Breast epithelium (tissue), 4 donors: Measurements from ENCODE around the gene PPP1R37. TPM values are rescaled to one million over a fixed set of nuclear protein-coding genes. Genes with fewer than 3 reads are reported as not detected.

Experiments used
- DNase-seq, 2 donors: peaks; one replicate each; pipeline ENCODE4 v3.0.0-alpha.2; 2019; ENCODE audit warnings: low spot score in 2 of 2
- H3K27ac ChIP-seq, 2 donors: fragments of 200-600 bp; sonication (generic) in 1 of 2; one replicate each; pipeline ENCODE4 v1.5.1; 2016 to 2019; ENCODE audit warnings: mild to moderate bottlenecking in 1 of 2
- H3K27me3 ChIP-seq, 2 donors: fragments of 200-600 bp; sonication (generic) in 1 of 2; one replicate each; pipeline versions ENCODE4 v1.5.1 to v1.6.0; 2017 to 2019; ENCODE audit warnings: control low read depth in 1 of 2, mild to moderate bottlenecking in 1 of 2
- H3K36me3 ChIP-seq: fragments of 200-600 bp; one replicate; pipeline ENCODE4 v1.5.1; 2019
- H3K4me1 ChIP-seq, 2 donors: fragments of 200-600 bp; sonication (generic); one replicate each; pipeline ENCODE4 v1.5.1; 2016 to 2019; ENCODE audit warnings: control low read depth in 1 of 2
- H3K4me3 ChIP-seq, 3 donors: fragments of 200-600 bp; sonication (generic); 1 replicate in 2 of 3; 2 replicates in 1 of 3; pipeline ENCODE4 v1.5.1; 2016 to 2019; ENCODE audit warnings: mild to moderate bottlenecking in 3 of 3, moderate library complexity in 2 of 3
- H3K9me3 ChIP-seq, 2 donors: fragments of 200-600 bp; sonication (generic) in 1 of 2; one replicate each; pipeline ENCODE4 v1.5.1; 2016 to 2019; ENCODE audit warnings: control low read depth in 1 of 2
- CTCF ChIP-seq, 3 donors: fragments of 450-650 bp; IDR thresholded peaks; one replicate each; pipeline ENCODE4 v1.5.1; 2016 to 2017; ENCODE audit warnings: antibody characterized with exemption in 3 of 3, mild to moderate bottlenecking in 3 of 3, moderate library complexity in 3 of 3
- POLR2A ChIP-seq: fragments of 450-650 bp; IDR thresholded peaks from one replicate; pipeline ENCODE4 v1.6.1; 2016; ENCODE audit warnings: antibody characterized with exemption, mild to moderate bottlenecking, moderate library complexity
- POLR2AphosphoS5 ChIP-seq, 3 donors: sonication (generic); formaldehyde crosslinking; IDR thresholded peaks; one replicate each; pipeline ENCODE4 v1.6.1; 2017; ENCODE audit warnings: antibody characterized with exemption in 3 of 3
- intact Hi-C: fragments of 100-400 bp; cut with DNase I; formaldehyde crosslinking; loops from one replicate; pipeline ENCODE4 v1.15.1; 2023; ENCODE audit warnings: low total_unique reads
- total RNA-seq, 3 donors: library from RNA; depleted of rRNA; stranded (reverse); fragments of >200 nt; gene quantifications; one replicate each; pipeline ENCODE4 v1.1.0, GENCODE V29; 2016

PPP1R37 gene
- total RNA-seq, 3 donors from 2014 or later, result 18.6 to 50.8 (median 33.8) TPM

- intact Hi-C loops, result no loop called here
- H3K27me3 ChIP-seq, result peaks cover 2 to 8% of the 10 kb centered on the region in 2 donors
Measured at GRCh38 chr19:45151320-45151719, 58.3 kb downstream of the PPP1R37 start.

GRCh38 chr19:45151821-45152503, 59.0 kb downstream of the PPP1R37 start:
- Histone ChIP-seq H3K4me3 (peak overlapping the region in 2 of 3 donors; percentile 46 to 64), H3K27me3 (peaks cover 2 to 8% of the 10 kb centered on the region in 2 donors), H3K27ac (no peak overlapping the region), H3K36me3 (no peaks in the 10 kb centered on the region), H3K4me1 (peaks cover 19% of the 10 kb centered on the region in 2 donors), H3K9me3 (no peaks in the 10 kb centered on the region)
- TF ChIP-seq POLR2A (no peak), CTCF (IDR thresholded peaks at IDR 0.05) (no peak), POLR2AphosphoS5 (IDR thresholded peaks at IDR 0.05) (no peak)
- intact Hi-C loops, result no loop called here
- DNase-seq, result no peak

More at GRCh38 chr19:45151320-45151719, 58.3 kb downstream of the PPP1R37 start:
- H3K36me3 ChIP-seq, result no peaks in the 10 kb centered on the region
- TF ChIP-seq POLR2A (no peak), CTCF (IDR thresholded peaks at IDR 0.05) (no peak), POLR2AphosphoS5 (IDR thresholded peaks at IDR 0.05) (no peak)
- no peak for DNase-seq
- no peak overlapping the region for H3K4me3 ChIP-seq
- no peaks in the 10 kb centered on the region for H3K9me3 ChIP-seq
- H3K27ac ChIP-seq, result no peak overlapping the region
- H3K4me1 ChIP-seq, result peaks cover 19% of the 10 kb centered on the region in 2 donors

DNA sequence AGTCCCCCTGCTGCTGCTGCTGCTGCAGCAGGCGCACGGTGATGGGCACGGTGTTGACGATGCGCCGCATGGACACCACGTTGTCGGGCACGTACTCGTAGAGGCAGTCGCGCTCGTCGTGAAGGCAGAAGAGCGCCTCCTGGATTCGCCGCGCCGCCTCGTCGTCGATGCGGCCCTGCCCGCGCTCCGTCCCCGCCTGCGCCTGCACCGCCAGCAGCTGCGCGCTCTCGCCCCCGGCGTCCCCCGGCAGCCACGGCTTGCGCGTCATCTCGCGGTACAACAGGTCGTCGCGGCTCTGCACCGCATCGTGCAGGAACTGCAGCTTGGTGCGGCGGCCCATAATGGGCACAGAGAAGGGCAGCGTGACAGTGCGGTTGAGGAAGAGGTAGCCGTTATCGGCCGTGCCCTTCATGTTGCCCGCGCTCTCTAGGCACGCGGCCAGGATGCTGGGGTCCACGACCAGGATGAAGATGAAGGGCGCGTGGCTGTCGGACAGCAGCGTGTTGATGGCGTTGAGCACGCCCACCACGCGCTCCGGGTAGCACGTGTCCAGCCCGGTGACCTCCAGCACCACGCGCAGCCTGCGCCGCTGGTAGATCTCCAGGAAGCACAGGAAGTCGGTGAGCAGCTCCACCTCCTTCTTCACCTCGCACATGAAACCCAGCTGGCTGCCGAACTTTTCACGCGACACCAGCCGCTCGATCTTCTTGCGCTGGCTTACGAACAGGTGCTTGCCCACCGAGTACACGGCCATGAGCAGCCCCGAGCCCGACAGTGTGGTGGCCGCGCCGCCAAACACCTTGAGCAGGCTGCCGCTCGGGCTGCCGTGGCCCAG, 59.7 kb downstream of the PPP1R37 start:
- peak in 1 of 2 donors; percentile 50 for DNase-seq
- TF ChIP-seq CTCF (IDR thresholded peaks at IDR 0.05), result no peak
- TF ChIP-seq POLR2A, result no peak
- TF ChIP-seq POLR2AphosphoS5 (IDR thresholded peaks at IDR 0.05), result peak in 1 of 3 donors; percentile 44

GRCh38 chr19:45153339-45154063, 60.5 kb downstream of the PPP1R37 start:
- intact Hi-C loops, result no loop called here
- H3K4me3 ChIP-seq, result peak overlapping the region; percentile 18 to 64 (median 46)
- peak overlapping the region in 1 of 2 donors; percentile 9 for H3K27ac ChIP-seq
- H3K36me3 ChIP-seq, result no peaks in the 10 kb centered on the region
- TF ChIP-seq POLR2A (no peak), CTCF (IDR thresholded peaks at IDR 0.05) (no peak), POLR2AphosphoS5 (IDR thresholded peaks at IDR 0.05) (no peak)
- H3K9me3 ChIP-seq, result no peaks in the 10 kb centered on the region
- no peak for DNase-seq
- peaks cover 2 to 8% of the 10 kb centered on the region in 2 donors for H3K27me3 ChIP-seq
- H3K4me1 ChIP-seq, result peaks cover 19% of the 10 kb centered on the region in 2 donors

More for the DNA sequence above, 59.7 kb downstream of the PPP1R37 start:
- peaks cover 2 to 8% of the 10 kb centered on the region in 2 donors for H3K27me3 ChIP-seq
- H3K27ac ChIP-seq, result peak overlapping the region in 1 of 2 donors; percentile 9
- peaks cover 19% of the 10 kb centered on the region in 2 donors for H3K4me1 ChIP-seq
- H3K36me3 ChIP-seq, result no peaks in the 10 kb centered on the region
- peak overlapping the region; percentile 18 to 64 (median 46) for H3K4me3 ChIP-seq
- intact Hi-C loops, result no loop called here
- no peaks in the 10 kb centered on the region for H3K9me3 ChIP-seq
